ENCODE results near the gene RTN3. TPM values are rescaled to one million over a fixed set of nuclear protein-coding genes. Genes with fewer than 3 reads are reported as not detected.
A peak's percentile ranks its signal among the peaks of the same experiment; 100 is the strongest.

The RTN3 gene
- total and polyA plus RNA-seq, 12 donors = 31.1 to 72.0 (median 50.6) TPM

- Histone ChIP-seq H3K27ac (peak overlapping the region in 3 of 10 donors; percentile 1 to 25 (median 7)), H3K36me3 (peaks cover 0 to 3% (median 0%) of the 10 kb centered on the region in 9 donors), H3K27me3 (no peaks in the 10 kb centered on the region), H3K4me1 (peaks cover 0 to 15% (median 5%) of the 10 kb centered on the region in 9 donors), H3K4me3 (no peak overlapping the region), H3K9me3 (no peaks in the 10 kb centered on the region)
- ATAC-seq (peak in 5 of 8 donors; percentile 47 to 83 (median 67)), DNase-seq (peak; percentile 41 to 68)
- intact Hi-C loops (cut with DNase I) = loop anchor here in 9 of 10 donors (2.0 to 10.0 kb wide), 15 partner anchors 57 to 264 kb away; partner anchors contain the start of genes ATL3 (in 3 of the 9) and RTN3 (in 1 of the 9)
- WGBS, 2 donors = 22 to 23% methylated on average over 8 of the region's 8 CpGs
- TF ChIP-seq CTCF (IDR thresholded peaks at IDR 0.05) = peak; percentile 89 to 99 (median 96)
Measured at GRCh38 chr11:63738720-63739360, 57.5 kb downstream of the RTN3 start.

GRCh38 chr11:63745304-63746170 is 64.2 kb downstream of the RTN3 start:
- WGBS, 2 donors = 87 to 89% methylated on average over 13 of the region's 13 CpGs
- no peaks in the 10 kb centered on the region for H3K27me3 ChIP-seq
- DNase-seq = no peak
- TF ChIP-seq CTCF (IDR thresholded peaks at IDR 0.05) = peak in 5 of 9 donors; percentile 11 to 29 (median 22)
- ATAC-seq = peak in 1 of 8 donors; percentile 14
- peaks cover 0 to 5% (median 0%) of the 10 kb centered on the region in 9 donors for H3K4me1 ChIP-seq
- H3K27ac ChIP-seq = no peak overlapping the region
- peaks cover 0 to 23% (median 5%) of the 10 kb centered on the region in 9 donors for H3K36me3 ChIP-seq
- H3K9me3 ChIP-seq = no peaks in the 10 kb centered on the region
- no peak overlapping the region for H3K4me3 ChIP-seq
- intact Hi-C loops (cut with DNase I) = loop anchor here in 1 of 10 donors (10.0 kb wide), 2 partner anchors 111 to 261 kb away; no protein-coding TSS in a partner anchor

DNA sequence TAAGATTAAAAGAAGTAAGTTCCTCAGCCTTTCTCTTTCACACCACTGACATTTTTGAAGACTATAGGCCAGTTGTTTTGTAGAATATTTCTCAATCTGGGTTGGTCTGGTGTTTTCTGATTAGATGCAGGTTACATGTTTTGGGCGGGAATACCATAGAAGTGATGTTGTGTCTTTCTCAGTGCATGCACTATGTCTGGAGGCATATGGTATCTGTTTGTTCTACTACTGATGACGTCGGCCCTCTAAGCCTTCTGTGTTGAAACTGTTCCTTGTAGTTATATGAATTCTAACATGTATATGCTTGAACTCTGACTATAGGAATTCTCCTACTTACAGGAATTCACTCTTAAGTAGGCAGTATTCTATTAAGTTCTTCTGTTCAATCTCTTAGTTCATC is 65.7 kb downstream of the RTN3 start:
- ATAC-seq (no peak), DNase-seq (no peak)
- TF ChIP-seq CTCF (IDR thresholded peaks at IDR 0.05) = no peak
- Histone ChIP-seq H3K27ac (no peak overlapping the region), H3K36me3 (peaks cover 0 to 38% (median 16%) of the 10 kb centered on the region in 9 donors), H3K27me3 (no peaks in the 10 kb centered on the region), H3K9me3 (no peaks in the 10 kb centered on the region), H3K4me3 (no peak overlapping the region), H3K4me1 (peaks cover 0 to 5% (median 0%) of the 10 kb centered on the region in 9 donors)
- intact Hi-C loops (cut with DNase I) = loop anchor here in 1 of 10 donors (10.0 kb wide), 2 partner anchors 112 to 262 kb away; no protein-coding TSS in a partner anchor
- WGBS, 2 donors = 75% methylated on average over 3 of the region's 3 CpGs

GRCh38 chr11:63749624-63750023 is 68.3 kb downstream of the RTN3 start:
- H3K9me3 ChIP-seq = no peaks in the 10 kb centered on the region
- 93 to 97% methylated on average over 4 of the region's 4 CpGs for WGBS, 2 donors
- DNase-seq = no peak
- TF ChIP-seq CTCF (IDR thresholded peaks at IDR 0.05) = no peak
- no peak for ATAC-seq
- H3K4me1 ChIP-seq = peaks cover 0 to 5% (median 0%) of the 10 kb centered on the region in 9 donors
- intact Hi-C loops (cut with DNase I) = loop anchor here in 1 of 10 donors (10.0 kb wide), 2 partner anchors 115 to 265 kb away; no protein-coding TSS in a partner anchor
- H3K27me3 ChIP-seq = no peaks in the 10 kb centered on the region
- no peak overlapping the region for H3K27ac ChIP-seq
- no peak overlapping the region for H3K4me3 ChIP-seq
- peaks cover 0 to 62% (median 29%) of the 10 kb centered on the region in 9 donors for H3K36me3 ChIP-seq

All from heart right ventricle (tissue), 16 donors.